Measurements from ENCODE around the gene PPM1F.
A peak's percentile ranks its signal among the peaks of the same experiment; 100 is the strongest.

The PPM1F gene

GRCh38 chr22:21938906-21939305, 13.7 kb downstream of the PPM1F start:
- H3K4ac ChIP-seq (ENCODE audit: low read depth, low read length): no peak overlapping the region
- no CpG with 5 or more reads among the region's 11 CpGs for WGBS (ENCODE audit: extremely low coverage, insufficient coverage, low lambda C conversion rate)
- no peak overlapping the region for H4K5ac ChIP-seq (ENCODE audit: low read length)
- H3K4me2 ChIP-seq (ENCODE audit: low read length): no peak overlapping the region
- H3K18ac ChIP-seq (ENCODE audit: low read length): no peak overlapping the region
- peak overlapping the region; percentile 11 for H3K9ac ChIP-seq (ENCODE audit: low read length)
- no peak overlapping the region for H2AK5ac ChIP-seq (ENCODE audit: low read length)
- H3K23ac ChIP-seq (ENCODE audit: low read length): no peak overlapping the region
- no peak overlapping the region for H2BK5ac ChIP-seq (ENCODE audit: low read length)
- H3K27me3 ChIP-seq (ENCODE audit: insufficient read depth, low read length, poor library complexity): no peaks in the 10 kb centered on the region
- no peak overlapping the region for H3K4me3 ChIP-seq (ENCODE audit: low read length)
- peaks cover 1% of the 10 kb centered on the region for H3K36me3 ChIP-seq (ENCODE audit: control insufficient read depth, insufficient read depth, low read length)
- H2BK120ac ChIP-seq (ENCODE audit: low read depth, low read length): no peak overlapping the region
- no peaks in the 10 kb centered on the region for H3K79me2 ChIP-seq (ENCODE audit: control insufficient read depth, insufficient read depth, low read length)
- H3K56ac ChIP-seq (ENCODE audit: low read length): peak overlapping the region; percentile 53
- no peak for DNase-seq
- H2BK15ac ChIP-seq (replicated peaks; ENCODE audit: low read depth): no peak overlapping the region
- H3K4me1 ChIP-seq (ENCODE audit: control insufficient read depth, low read depth, low read length): no peaks in the 10 kb centered on the region
- no peak overlapping the region for H4K8ac ChIP-seq (ENCODE audit: low read depth, low read length)
- no peaks in the 10 kb centered on the region for H3K79me1 ChIP-seq (ENCODE audit: low read length)
- H3K27ac ChIP-seq (ENCODE audit: low read depth, low read length): no peak overlapping the region

GRCh38 chr22:21938071-21938822, 14.4 kb downstream of the PPM1F start:
- peak overlapping the region; percentile 99 for H3K56ac ChIP-seq (ENCODE audit: low read length)
- H3K4ac ChIP-seq (ENCODE audit: low read depth, low read length): peak overlapping the region; percentile 21
- no peaks in the 10 kb centered on the region for H3K79me2 ChIP-seq (ENCODE audit: control insufficient read depth, insufficient read depth, low read length)
- no peak overlapping the region for H2BK120ac ChIP-seq (ENCODE audit: low read depth, low read length)
- peak overlapping the region; percentile 82 for H3K27ac ChIP-seq (ENCODE audit: low read depth, low read length)
- peak overlapping the region; percentile 24 for H3K18ac ChIP-seq (ENCODE audit: low read length)
- no peaks in the 10 kb centered on the region for H3K79me1 ChIP-seq (ENCODE audit: low read length)
- peak; percentile 96 for DNase-seq
- H3K4me2 ChIP-seq (ENCODE audit: low read length): peak overlapping the region; percentile 89
- peak overlapping the region; percentile 92 for H3K23ac ChIP-seq (ENCODE audit: low read length)
- H3K4me1 ChIP-seq (ENCODE audit: control insufficient read depth, low read depth, low read length): no peaks in the 10 kb centered on the region
- no CpG with 5 or more reads among the region's 42 CpGs for WGBS (ENCODE audit: extremely low coverage, insufficient coverage, low lambda C conversion rate)
- H4K5ac ChIP-seq (ENCODE audit: low read length): no peak overlapping the region
- no peak overlapping the region for H2BK15ac ChIP-seq (replicated peaks; ENCODE audit: low read depth)
- H3K27me3 ChIP-seq (ENCODE audit: insufficient read depth, low read length, poor library complexity): no peaks in the 10 kb centered on the region
- H4K8ac ChIP-seq (ENCODE audit: low read depth, low read length): no peak overlapping the region
- H2BK5ac ChIP-seq (ENCODE audit: low read length): peak overlapping the region; percentile 88
- peak overlapping the region; percentile 95 for H3K9ac ChIP-seq (ENCODE audit: low read length)
- peaks cover 1% of the 10 kb centered on the region for H3K36me3 ChIP-seq (ENCODE audit: control insufficient read depth, insufficient read depth, low read length)
- peak overlapping the region; percentile 56 for H3K4me3 ChIP-seq (ENCODE audit: low read length)
- H2AK5ac ChIP-seq (ENCODE audit: low read length): no peak overlapping the region

GRCh38 chr22:21937821-21938070, 14.9 kb downstream of the PPM1F start:
- H3K9ac ChIP-seq (ENCODE audit: low read length): peak overlapping the region; percentile 57
- no peak overlapping the region for H3K4ac ChIP-seq (ENCODE audit: low read depth, low read length)
- peaks cover 1% of the 10 kb centered on the region for H3K36me3 ChIP-seq (ENCODE audit: control insufficient read depth, insufficient read depth, low read length)
- H3K23ac ChIP-seq (ENCODE audit: low read length): no peak overlapping the region
- H3K27ac ChIP-seq (ENCODE audit: low read depth, low read length): no peak overlapping the region
- peak overlapping the region; percentile 65 for H3K56ac ChIP-seq (ENCODE audit: low read length)
- peak overlapping the region; percentile 32 for H3K4me2 ChIP-seq (ENCODE audit: low read length)
- H3K27me3 ChIP-seq (ENCODE audit: insufficient read depth, low read length, poor library complexity): no peaks in the 10 kb centered on the region
- WGBS (ENCODE audit: extremely low coverage, insufficient coverage, low lambda C conversion rate): no CpG with 5 or more reads among the region's 8 CpGs
- no peak overlapping the region for H3K18ac ChIP-seq (ENCODE audit: low read length)
- H4K5ac ChIP-seq (ENCODE audit: low read length): no peak overlapping the region
- H3K79me1 ChIP-seq (ENCODE audit: low read length): no peaks in the 10 kb centered on the region
- no peaks in the 10 kb centered on the region for H3K79me2 ChIP-seq (ENCODE audit: control insufficient read depth, insufficient read depth, low read length)
- no peak overlapping the region for H3K4me3 ChIP-seq (ENCODE audit: low read length)
- no peak overlapping the region for H2AK5ac ChIP-seq (ENCODE audit: low read length)
- no peak overlapping the region for H2BK5ac ChIP-seq (ENCODE audit: low read length)
- H3K4me1 ChIP-seq (ENCODE audit: control insufficient read depth, low read depth, low read length): no peaks in the 10 kb centered on the region
- H2BK120ac ChIP-seq (ENCODE audit: low read depth, low read length): no peak overlapping the region
- no peak overlapping the region for H2BK15ac ChIP-seq (replicated peaks; ENCODE audit: low read depth)
- H4K8ac ChIP-seq (ENCODE audit: low read depth, low read length): no peak overlapping the region
- DNase-seq: no peak

- H3K27me3 ChIP-seq (ENCODE audit: insufficient read depth, low read length, poor library complexity): no peaks in the 10 kb centered on the region
- H3K23ac ChIP-seq (ENCODE audit: low read length): no peak overlapping the region
- no peak overlapping the region for H4K5ac ChIP-seq (ENCODE audit: low read length)
- peak overlapping the region; percentile 57 for H3K9ac ChIP-seq (ENCODE audit: low read length)
- no peak overlapping the region for H3K4me3 ChIP-seq (ENCODE audit: low read length)
- H2BK5ac ChIP-seq (ENCODE audit: low read length): no peak overlapping the region
- H3K18ac ChIP-seq (ENCODE audit: low read length): no peak overlapping the region
- no peaks in the 10 kb centered on the region for H3K79me1 ChIP-seq (ENCODE audit: low read length)
- no peak for DNase-seq
- H4K8ac ChIP-seq (ENCODE audit: low read depth, low read length): no peak overlapping the region
- H3K4ac ChIP-seq (ENCODE audit: low read depth, low read length): no peak overlapping the region
- no peak overlapping the region for H2BK120ac ChIP-seq (ENCODE audit: low read depth, low read length)
- H2BK15ac ChIP-seq (replicated peaks; ENCODE audit: low read depth): no peak overlapping the region
- no peak overlapping the region for H3K27ac ChIP-seq (ENCODE audit: low read depth, low read length)
- H3K4me1 ChIP-seq (ENCODE audit: control insufficient read depth, low read depth, low read length): no peaks in the 10 kb centered on the region
- H2AK5ac ChIP-seq (ENCODE audit: low read length): no peak overlapping the region
- peaks cover 2% of the 10 kb centered on the region for H3K36me3 ChIP-seq (ENCODE audit: control insufficient read depth, insufficient read depth, low read length)
- peak overlapping the region; percentile 56 for H3K56ac ChIP-seq (ENCODE audit: low read length)
- no CpG with 5 or more reads among the region's 20 CpGs for WGBS (ENCODE audit: extremely low coverage, insufficient coverage, low lambda C conversion rate)
- no peaks in the 10 kb centered on the region for H3K79me2 ChIP-seq (ENCODE audit: control insufficient read depth, insufficient read depth, low read length)
- no peak overlapping the region for H3K4me2 ChIP-seq (ENCODE audit: low read length)
These were observed 15.4 kb downstream of the PPM1F start for GRCh38 chr22:21937041-21937820.

- no peak overlapping the region for H2AK5ac ChIP-seq (ENCODE audit: low read length)
- H3K4ac ChIP-seq (ENCODE audit: low read depth, low read length): no peak overlapping the region
- no peak overlapping the region for H3K4me2 ChIP-seq (ENCODE audit: low read length)
- H3K56ac ChIP-seq (ENCODE audit: low read length): no peak overlapping the region
- no peak overlapping the region for H2BK5ac ChIP-seq (ENCODE audit: low read length)
- H3K23ac ChIP-seq (ENCODE audit: low read length): no peak overlapping the region
- no peak overlapping the region for H3K18ac ChIP-seq (ENCODE audit: low read length)
- H2BK120ac ChIP-seq (ENCODE audit: low read depth, low read length): no peak overlapping the region
- no peak overlapping the region for H4K5ac ChIP-seq (ENCODE audit: low read length)
- no CpG with 5 or more reads among the region's 15 CpGs for WGBS (ENCODE audit: extremely low coverage, insufficient coverage, low lambda C conversion rate)
- peaks cover 4% of the 10 kb centered on the region for H3K36me3 ChIP-seq (ENCODE audit: control insufficient read depth, insufficient read depth, low read length)
- no peak overlapping the region for H2BK15ac ChIP-seq (replicated peaks; ENCODE audit: low read depth)
- no peak overlapping the region for H4K8ac ChIP-seq (ENCODE audit: low read depth, low read length)
- no peaks in the 10 kb centered on the region for H3K79me1 ChIP-seq (ENCODE audit: low read length)
- H3K79me2 ChIP-seq (ENCODE audit: control insufficient read depth, insufficient read depth, low read length): no peaks in the 10 kb centered on the region
- DNase-seq: no peak
- no peak overlapping the region for H3K27ac ChIP-seq (ENCODE audit: low read depth, low read length)
- H3K4me3 ChIP-seq (ENCODE audit: low read length): no peak overlapping the region
- H3K27me3 ChIP-seq (ENCODE audit: insufficient read depth, low read length, poor library complexity): no peaks in the 10 kb centered on the region
- no peaks in the 10 kb centered on the region for H3K4me1 ChIP-seq (ENCODE audit: control insufficient read depth, low read depth, low read length)
- H3K9ac ChIP-seq (ENCODE audit: low read length): no peak overlapping the region
These were observed 16.4 kb downstream of the PPM1F start for GRCh38 chr22:21936151-21936775.

Data from mesendoderm (in vitro differentiated cells).